Hepatic stellate cell (primary cell): ENCODE measurements around the gene NDC1.
"Not testable (repeated sequence)": the region's sequence is repeated elsewhere in the genome, so short reads cannot be mapped to it uniquely, and the experiment has no call there.

ENCODE experiments used
- DNase-seq: peaks from one replicate; pipeline ENCODE4 v3.0.0; 2011; ENCODE audit warnings: low spot score

The NDC1 gene

DNA sequence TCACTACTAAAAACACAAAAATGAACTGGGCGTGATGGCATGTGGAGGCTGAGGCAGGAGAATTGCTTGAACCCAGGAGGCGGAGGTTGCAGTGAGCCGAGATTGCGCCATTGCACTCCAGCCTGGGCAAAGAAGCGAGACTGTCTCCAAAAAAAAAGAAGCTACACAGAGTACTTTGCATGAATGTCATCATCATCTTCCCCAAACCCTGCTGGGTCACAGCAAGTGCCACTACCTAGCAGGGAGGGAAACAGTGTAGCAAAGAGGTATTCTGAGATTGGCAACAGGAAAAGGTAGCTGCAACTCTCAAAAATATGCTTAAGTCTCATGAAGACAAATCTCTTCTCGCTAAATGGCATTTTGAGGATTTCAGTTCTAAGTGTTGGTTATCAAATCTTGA, 12.8 kb downstream of the NDC1 start:
- no peak for DNase-seq

DNA sequence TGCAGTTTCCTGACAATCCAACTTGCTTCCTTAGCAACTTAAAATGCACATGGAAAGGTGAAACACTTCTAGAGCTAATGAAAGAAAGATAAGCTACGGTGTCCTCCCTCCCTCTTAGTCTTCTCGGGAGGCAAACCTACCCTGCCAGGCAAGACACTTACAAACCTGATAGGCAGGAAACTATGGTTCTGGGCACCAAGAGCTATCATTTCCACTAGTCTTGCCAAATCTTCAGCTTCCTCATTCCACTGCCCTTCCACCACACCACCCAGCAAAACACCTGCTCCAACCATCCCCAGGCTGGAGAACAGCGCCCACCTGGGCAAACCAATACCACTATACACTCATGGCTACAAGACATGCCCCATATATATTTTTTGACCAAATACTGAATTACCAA, 15.2 kb downstream of the NDC1 start:
- no peak for DNase-seq

DNA sequence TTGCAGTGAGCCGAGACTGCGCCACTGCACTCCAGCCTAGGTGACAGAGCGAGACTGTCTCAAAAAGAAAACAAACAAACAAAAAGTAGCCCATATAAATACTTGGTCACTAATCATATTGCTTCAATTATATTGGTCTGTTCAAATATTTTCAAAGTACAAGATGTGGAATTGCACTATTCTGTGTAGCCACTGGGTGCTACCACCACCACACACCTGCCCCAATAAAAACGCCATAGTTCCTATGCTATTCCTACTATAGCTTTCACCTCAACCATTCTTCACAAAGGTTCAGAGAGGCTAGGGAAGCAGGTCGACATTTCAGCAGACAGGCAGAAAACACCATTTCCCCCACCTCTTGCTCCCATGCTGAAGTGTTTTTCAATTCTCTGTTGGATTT, 16.7 kb downstream of the NDC1 start:
- no peak for DNase-seq

DNA sequence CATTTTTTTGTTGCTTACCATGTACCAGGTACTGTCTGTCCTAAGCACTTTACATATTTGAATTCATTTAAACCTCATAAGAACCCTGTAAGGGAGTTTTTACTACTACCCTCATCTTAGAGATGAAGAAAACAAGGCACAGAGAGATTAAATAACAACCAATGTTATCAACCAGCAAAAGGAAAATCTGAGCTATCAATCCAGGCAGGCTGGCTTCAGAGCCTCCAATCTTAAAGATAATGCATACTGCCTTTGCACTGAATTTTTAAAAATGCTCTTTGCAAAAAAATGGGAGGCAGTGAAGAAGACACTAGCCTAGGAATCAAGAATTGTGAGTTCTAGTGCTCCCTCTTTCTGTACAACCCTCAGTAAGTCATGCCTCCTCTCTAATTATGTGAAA, 18.7 kb downstream of the NDC1 start:
- no peak for DNase-seq

DNA sequence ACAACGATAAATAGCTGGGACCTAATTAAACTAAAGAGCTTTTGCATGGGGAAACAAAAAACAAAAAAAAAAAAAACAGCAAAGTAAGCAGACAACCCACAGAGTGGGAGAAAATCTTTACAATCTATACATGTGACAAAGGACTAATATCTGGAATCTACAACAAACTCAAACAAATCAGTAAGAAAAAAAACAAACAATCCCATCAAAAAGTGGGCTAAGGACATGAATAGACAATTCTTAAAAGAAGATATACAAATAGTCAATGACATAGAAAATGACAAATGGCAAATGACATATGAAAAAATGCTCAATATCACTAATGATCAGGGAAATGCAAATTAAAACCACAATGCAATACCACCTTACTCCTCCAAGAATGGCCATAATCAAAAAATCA, 21.5 kb downstream of the NDC1 start:
- not testable (repeated sequence) for DNase-seq

DNA sequence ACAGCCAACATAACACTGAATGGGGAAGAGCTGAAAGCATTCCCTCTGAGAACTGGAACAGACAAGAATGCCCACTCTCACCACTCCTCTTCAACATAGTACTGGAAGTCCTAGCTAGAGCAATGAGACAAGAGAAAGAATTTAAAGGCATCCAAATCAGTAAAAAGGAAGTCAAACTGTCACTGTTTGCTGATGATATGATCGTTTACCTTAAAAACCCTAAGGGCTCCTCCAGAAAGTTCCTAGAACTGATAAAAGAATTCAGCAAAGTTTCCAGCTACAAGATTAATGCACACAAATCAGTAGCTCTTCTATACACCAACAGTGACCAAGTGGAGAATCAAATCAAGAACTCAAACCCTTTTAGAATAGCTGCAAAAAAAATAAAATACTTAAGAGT, 22.6 kb downstream of the NDC1 start:
- DNase-seq: not testable (repeated sequence)

DNA sequence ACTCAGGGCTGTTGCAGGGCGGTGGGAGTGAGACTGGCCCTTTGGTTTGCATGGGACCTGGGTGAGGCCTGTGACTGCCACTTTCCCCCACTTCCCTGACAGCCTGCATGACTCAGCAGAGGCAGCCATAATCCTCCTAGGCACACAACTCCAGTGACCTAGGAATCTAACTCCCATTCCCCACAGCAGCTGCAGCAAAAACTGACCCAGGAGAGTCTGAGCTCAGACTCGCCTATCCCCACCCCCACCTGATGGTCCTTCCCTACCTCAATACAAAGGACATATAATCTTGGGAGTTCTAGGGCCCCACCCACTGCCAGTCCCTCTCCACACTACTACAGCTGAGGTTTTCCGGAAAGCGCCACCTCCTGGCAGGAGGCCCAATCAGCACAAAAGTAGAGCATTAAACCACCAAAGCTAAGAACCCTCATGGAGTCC, 26.7 kb downstream of the NDC1 start:
- DNase-seq: no peak

DNA sequence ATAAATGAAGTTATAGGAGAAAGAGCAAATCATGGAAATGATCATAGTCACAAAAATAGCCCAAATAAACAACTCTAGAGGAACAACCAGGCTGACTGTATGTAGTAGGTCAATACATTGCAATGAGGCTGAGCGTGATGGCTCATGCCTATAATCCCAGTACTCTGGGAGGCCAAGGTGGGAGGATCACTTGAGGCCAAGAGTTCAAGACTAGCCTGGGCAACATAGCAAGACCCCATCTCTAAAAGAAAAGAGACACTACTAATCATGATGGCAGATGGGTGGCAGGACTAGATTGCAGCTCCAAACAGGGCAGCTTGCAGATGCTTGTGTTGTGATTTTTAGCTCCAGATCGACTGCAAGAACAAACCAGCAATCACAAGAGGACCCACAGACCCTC, 27.6 kb downstream of the NDC1 start:
- no peak for DNase-seq

DNA sequence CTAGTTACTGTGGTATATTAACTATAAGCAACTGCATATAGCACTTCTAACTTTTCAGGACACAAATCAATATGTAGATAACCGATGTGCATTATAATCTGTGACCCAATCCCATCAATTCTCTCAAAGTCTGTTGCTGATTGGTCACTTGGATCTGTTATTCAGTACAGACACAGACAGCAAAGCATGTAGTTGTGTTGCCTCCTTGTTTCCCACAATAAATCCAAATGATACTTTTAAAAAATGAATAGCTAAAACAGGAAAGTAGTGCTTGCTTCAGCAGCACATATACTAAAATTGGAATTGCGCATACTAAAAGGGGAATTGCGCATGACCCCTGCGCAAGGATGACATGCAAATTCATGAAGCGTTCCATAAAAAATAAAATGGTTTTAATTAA, 28.1 kb downstream of the NDC1 start:
- no peak for DNase-seq

DNA sequence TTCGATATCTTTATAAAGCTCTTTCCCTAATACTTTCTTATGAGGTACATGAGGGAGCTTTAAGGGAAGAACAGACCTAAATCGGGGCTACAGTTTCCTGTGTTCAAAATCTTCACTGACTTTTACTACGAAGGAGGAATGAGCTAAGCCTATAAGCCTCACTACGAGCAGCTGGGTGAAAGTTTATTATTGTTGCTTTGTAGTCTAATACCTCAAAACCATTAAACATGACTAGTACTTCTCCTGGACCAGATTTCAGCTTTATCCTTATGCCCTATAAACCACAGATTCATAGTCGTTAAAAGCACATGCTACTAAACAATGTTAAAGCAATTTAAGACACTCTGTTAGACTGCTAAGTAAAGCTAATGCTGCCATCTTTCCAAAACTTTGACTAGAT, 30.2 kb downstream of the NDC1 start:
- DNase-seq: peak; percentile 38

DNA sequence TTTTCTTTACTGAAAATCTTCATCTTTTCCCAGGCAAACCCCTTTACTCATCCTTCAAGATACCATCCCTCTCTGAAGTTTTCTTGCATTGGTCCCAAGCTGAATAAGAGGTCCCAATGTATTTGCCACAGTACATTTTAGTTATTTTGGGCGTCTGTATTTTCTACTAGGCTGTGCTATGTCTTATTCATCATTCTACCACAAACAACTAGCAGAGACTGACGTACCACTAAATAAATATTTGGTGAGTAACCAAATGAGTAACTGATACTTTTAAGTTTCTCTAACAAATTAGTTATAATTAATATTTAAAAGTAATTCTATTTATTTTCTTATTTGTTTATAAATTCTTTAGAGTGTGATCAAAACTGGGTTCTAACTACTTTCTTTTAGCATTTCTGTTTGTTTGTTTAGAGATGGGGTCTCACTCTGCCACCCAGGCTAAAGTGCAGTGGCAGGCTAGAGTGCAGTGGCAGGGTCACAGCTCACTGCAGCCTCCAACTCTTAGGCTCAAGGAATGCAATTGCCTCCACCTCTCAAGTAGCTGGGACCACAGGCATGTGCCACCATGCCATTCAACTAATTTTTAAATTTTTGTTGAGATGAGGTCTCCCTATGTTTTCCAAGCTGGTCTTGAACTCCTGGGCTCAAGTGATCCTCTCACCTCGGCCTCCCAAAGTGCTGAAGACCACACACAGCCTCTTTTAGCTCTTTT, 33.1 kb downstream of the NDC1 start:
- peak; percentile 20 for DNase-seq

DNA sequence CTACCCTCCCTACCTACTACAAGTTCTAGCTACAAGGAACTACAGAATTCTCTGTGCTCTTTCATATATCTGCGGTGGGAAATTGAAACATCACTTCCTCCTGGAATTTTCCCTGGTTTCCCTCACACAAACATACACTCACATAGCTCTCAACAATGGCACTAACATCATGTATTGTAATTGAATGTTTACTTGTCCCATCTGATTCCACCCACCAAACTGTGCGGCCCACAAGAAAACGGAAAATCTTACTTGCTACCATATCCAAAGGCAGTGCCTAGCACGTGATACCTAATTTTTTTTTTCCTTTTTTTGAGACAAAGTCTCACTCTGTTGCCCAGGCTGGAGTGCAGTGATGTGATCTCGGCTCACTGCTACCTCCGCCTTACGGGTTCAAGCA, 33.9 kb downstream of the NDC1 start:
- DNase-seq: no peak

DNA sequence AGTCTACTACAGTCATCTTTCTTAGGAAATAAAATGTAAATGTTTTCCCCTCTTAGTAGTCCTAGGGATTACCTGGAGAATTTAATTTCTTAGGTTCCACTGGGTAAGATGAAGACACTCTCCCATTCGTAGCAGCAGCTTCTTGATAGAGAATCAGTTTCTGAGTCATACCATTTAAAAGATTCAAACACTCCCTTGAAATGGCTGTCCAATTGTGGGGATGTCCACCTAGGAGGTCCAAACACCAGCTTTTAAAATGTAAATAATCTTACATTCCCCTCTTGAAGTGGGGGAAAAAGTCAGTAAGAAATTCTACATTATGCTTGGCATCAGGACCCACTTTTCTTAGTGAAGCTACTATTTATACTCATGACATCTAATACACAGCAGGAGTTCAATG, 37.5 kb downstream of the NDC1 start:
- no peak for DNase-seq

DNA sequence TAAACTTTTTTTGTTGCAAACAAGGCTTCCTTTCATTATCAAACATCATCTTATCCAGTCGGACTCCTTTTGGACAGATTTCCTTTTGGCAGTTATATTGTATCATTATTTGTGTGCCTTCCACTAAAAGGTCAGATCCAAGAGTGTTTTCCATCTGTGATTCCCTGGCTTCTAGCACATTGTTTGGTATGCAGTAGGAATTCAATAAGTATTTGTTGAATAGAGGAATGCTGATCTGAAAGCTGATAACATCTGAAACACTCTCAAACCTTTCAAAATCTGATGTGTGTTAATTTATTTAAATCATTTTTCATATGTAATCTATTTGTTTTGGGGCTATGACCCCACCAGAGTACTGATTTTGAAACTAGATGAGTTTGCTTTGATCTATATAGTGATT, 39.0 kb downstream of the NDC1 start:
- no peak for DNase-seq

DNA sequence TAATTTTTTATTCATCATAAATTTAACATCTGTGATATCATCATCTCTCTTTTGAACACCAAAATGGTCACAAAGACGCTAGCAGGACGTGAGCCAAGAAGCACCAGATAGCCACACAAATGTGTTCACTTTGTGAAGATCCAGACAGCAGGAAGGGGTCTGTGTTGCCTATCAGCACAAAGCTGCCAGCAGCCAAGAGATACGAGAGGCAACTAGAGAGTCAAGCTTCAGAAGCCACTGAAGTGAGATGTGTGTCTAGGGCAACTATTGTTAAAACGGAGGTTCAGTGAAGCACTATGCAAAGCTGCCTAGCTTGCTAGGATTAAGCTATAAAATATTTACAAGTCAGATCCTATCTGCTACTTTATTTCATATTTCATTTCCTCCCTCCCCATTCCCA, 45.3 kb downstream of the NDC1 start:
- DNase-seq: no peak

DNA sequence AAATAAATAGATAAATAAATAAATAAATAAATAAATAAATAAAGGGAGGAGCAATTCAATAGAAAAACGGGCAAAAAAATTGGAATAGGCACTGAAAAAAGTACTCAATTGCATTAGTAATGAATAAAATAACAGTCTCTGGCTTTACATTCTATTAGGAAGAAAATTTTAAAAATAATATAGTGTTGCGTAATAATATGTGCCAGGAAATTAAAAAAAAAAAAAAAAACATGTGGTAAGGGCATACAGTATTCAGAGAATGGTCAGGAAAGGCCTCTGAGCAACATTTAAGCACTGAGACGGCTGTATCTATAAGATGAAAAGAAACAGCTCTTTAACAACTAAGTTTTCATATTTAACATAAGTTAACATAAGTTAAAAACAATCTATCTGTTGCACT, 50.4 kb downstream of the NDC1 start:
- DNase-seq: no peak

DNA sequence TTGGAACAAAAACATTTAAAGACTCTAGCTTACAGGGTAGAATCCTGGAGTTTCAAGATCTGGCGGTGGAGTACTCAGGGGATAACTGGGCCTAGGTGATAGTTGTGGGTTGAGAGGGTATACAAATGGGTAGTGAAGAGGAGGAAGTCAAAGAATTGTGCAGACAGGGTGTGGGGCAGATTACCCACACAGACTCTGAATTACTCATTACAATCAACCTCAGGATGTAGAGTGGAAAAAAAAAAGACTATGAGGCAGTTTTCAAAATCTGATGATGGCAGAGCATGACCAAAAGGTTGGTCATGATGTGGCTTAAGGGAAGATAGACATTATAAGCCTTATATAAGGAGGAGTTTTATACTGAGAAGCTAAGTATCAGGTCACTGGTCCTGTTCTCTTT, 55.0 kb downstream of the NDC1 start:
- DNase-seq: no peak

DNA sequence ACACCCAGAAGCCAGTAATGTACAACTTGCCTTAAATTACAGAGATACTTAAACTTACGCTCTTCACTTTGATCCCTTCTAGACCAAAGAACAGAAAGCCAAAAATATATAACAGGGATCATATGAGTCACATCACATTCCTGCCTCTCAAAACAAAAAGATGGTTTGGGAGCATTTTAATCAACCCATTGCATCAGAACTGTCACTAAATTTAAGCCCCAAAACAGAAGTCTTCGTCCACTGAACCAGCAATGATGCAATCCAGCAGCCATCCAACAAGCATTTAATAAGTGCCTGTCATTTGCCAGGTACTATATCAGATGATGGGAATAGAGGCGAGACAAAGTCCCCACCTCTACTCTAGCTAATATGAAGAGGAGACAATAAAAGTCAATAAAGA, 56.4 kb downstream of the NDC1 start:
- peak; percentile 44 for DNase-seq

DNA sequence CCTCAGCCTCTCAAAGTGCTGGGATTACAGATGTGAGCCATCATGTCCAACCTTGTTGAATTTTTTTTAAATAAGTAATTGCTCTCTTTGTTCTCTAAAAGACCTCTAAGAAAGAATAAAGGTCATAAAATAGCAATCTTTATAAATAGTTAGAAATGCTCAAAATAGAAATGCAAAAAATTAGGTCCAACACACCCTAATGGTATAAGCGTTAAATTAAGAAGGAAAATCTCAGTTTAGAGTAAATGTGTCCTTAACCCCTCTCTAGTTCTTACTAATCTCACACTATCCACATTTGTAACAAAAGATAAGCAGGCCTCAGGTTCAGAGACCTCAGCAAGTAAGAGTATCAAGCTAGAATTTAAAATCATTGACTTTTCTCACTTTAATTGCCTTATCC, 60.8 kb downstream of the NDC1 start:
- DNase-seq: no peak

DNA sequence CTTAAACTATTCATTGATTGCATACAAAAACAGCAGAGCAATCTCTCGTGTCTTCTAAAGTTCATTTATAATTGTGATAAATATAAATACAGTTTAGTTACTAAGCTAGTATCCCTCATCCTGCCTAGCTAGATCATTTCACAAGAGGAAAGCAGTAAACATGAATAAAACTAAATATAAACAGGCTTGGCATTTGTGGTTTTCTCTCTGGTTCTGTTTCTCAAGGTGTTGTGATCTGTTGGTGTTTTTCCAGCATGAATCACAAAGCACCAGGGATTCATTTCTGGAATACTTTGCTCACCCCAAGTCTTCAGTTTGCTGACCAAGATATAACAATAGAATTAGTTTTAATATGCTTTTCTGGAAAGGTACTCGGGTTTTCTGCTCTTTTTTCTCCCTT, 66.4 kb downstream of the NDC1 start:
- no peak for DNase-seq

DNA sequence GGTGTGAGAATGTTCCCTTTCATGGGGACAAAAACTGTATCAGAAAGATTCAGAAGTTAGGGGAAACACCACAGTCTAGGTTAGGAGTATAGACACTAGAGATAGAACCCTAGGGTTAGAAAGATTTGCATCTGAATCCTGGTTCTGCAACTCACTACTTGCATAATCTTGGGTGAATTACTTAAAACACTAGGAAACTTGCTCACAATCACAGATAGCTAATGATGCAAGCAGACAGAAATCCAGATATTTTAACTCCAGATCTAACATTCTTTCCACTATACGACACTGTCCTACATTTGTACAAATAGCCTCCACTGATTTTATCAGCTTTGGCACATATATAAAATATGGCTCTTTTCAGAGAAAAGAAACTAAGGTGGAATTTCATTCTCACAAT, 68.3 kb downstream of the NDC1 start:
- DNase-seq: no peak

DNA sequence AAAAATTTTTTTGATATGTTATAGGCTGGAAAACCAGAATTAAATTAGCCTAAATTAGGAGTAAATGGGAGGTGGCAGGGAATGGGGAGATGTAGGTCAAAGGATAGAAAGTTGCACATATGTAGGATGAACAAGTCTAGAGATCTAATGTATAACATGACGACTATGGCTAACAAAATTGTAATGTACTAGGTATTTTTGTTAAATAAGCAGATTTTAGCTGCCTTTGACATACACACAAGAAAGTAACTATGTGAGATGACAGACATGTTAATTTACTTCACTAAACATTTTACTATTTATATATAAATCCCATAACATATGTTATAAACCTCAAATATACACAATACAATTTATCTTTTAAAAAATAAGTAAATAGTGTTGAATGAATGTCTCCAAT, 68.9 kb downstream of the NDC1 start:
- no peak for DNase-seq

DNA sequence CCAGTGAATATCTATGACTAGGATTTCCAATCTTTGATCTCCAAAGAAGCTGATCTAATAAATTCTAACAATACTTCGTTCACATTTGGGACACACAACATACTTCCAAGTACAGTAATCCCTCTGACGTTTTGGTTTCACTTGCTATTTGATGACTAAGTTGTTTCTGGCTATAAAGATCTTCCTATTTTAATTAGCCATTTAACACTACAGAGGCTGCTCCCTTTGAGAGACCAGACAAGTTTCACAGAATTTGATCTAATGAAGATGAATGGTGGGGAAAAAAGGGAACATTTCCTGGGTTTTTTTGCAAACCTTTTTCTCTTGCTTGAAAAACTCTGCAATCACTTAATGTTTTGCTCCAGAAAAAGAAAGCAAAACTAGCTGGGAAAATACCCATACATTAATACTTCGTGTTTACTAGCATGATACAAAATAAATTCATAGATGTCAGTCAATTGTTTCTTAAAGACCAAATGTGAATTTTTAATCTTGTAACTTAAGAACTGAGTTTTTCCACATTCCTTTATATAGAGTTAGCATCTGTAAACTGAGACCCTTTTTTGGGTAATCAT, 71.2 kb downstream of the NDC1 start:
- peak; percentile 28 for DNase-seq

DNA sequence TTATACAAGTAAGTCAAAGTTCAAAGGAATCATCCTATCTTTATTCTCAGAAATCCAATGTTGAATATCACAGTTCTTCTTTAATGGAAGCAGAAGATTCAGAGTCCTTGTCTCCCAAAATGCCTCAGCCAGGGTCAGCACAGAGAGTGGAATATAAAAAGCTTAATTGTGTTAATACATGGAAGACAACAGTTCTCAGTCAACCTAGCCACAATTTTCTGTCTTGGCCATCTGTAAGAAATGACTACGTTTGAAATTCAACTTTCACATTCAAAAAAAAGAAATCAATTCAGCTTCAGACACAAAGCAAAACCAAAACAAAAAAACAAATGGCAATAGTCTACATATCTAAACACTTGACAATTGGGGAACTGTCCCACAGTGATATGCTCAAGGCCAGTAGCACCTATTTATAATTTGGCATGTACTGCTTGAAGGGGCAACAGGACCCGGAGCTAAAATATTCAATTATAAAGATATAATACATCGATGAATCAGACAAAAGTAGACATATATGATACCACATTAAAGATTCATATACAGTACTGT, 71.8 kb downstream of the NDC1 start:
- no peak for DNase-seq
